ENCODE measurements around the gene CCNK. TPM values are rescaled to one million over a fixed set of nuclear protein-coding genes. Genes with fewer than 3 reads are reported as not detected.

CCNK gene
- total RNA-seq, 1 experiment from 2014 or later: 14.7 TPM

Other genes with a start within 250 kb of the CCNK start
- gene BCL11B, start 209.2 kb upstream of the CCNK start, total RNA-seq (2014; rRNA removed; shearing (Covaris generic)): 5.7 and 6.1 TPM in 2 replicates
- 60.0 and 70.2 TPM in 2 replicates for gene SETD3, start 550 bp upstream of the CCNK start, total RNA-seq (2014; rRNA removed; shearing (Covaris generic))
- 44.9 and 50.2 TPM in 2 replicates for gene CCDC85C, start 122.8 kb downstream of the CCNK start, total RNA-seq (2014; rRNA removed; shearing (Covaris generic))
- gene HHIPL1, start 163.7 kb downstream of the CCNK start, total RNA-seq (2014; rRNA removed; shearing (Covaris generic)): 2.2 and 3.4 TPM in 2 replicates
- gene CYP46A1, start 202.9 kb downstream of the CCNK start, total RNA-seq (2014; rRNA removed; shearing (Covaris generic)): 0.04 and 0.42 TPM in 2 replicates